ENCODE measurements around the gene AARS1. TPM values are rescaled to one million over a fixed set of nuclear protein-coding genes. Genes with fewer than 3 reads are reported as not detected.

AARS1 gene
- total and polyA plus RNA-seq, 2 of the 8 experiments (the other 6 are each of a cell fraction or from before 2014, with no cell fraction given) = 130 to 235 TPM

- H3K79me1 ChIP-seq (ENCODE audit: low read depth, low read length) = peaks cover 3% of the 10 kb centered on the region; the same call in 1 of the 2 replicates
- no peak overlapping the region for H3K18ac ChIP-seq (ENCODE audit: extremely low read depth, low read length)
- FAIRE-seq (no peak), DNase-seq (ENCODE audit: low read depth in 1 of 2, low spot score in 2 of 2) (no peak)
- no peak overlapping the region for H2BK12ac ChIP-seq (ENCODE audit: low read depth, low read length)
- no peak overlapping the region for H4K5ac ChIP-seq (ENCODE audit: insufficient read length, low read depth, low read length)
- peaks cover 3% of the 10 kb centered on the region; the same call in 1 of the 2 replicates for H3K23me2 ChIP-seq (ENCODE audit: low read depth, low read length)
- H3K4ac ChIP-seq (replicated peaks; ENCODE audit: insufficient read length, low read depth, low read length) = no peak overlapping the region
- no peak overlapping the region for H4K91ac ChIP-seq (replicated peaks; ENCODE audit: insufficient read length, low read length)
- H3K27me3 ChIP-seq (replicated peaks in 1 of 4; ENCODE audit: control insufficient read depth in 3 of 4, extremely low read depth in 1 of 4, insufficient read depth in 3 of 4, low read length in 3 of 4) = no peaks in the 10 kb centered on the region
- H3K23ac ChIP-seq (ENCODE audit: insufficient read length) = no peak overlapping the region
- no peak overlapping the region for H2BK120ac ChIP-seq (replicated peaks; ENCODE audit: low read depth, low read length)
- H3K4me1 ChIP-seq (replicated peaks in 1 of 4; ENCODE audit: control insufficient read depth in 3 of 4, insufficient read depth in 4 of 4, low read length in 3 of 4) = peaks cover 0 to 3% (median 1%) of the 10 kb centered on the region in 4 experiments; a peak in 3 of 7 replicates
- H3K9me3 ChIP-seq (ENCODE audit: insufficient read depth in 2 of 2, low read depth in 1 of 2, low read length in 1 of 2) = no peaks in the 10 kb centered on the region; a peak in 1 of 4 replicates
- no peak overlapping the region for H4K8ac ChIP-seq (ENCODE audit: extremely low read depth, insufficient read depth, low read length)
- no peak overlapping the region for H3K9ac ChIP-seq (replicated peaks in 1 of 4; ENCODE audit: extremely low read depth in 1 of 4, low read depth in 3 of 4, low read length in 3 of 4)
- POLR2A ChIA-PET (ENCODE audit: partially characterized antibody) = interaction anchor here (0.8 to 1.0 kb wide), 2 partner anchors 51 to 205 kb away, joined by 3 to 6 read pairs; partner anchors contain the start of gene DDX19A
- H3K27ac ChIP-seq (ENCODE audit: low read depth, low read length) = no peak overlapping the region
- no peak overlapping the region for H3K4me2 ChIP-seq (ENCODE audit: insufficient read depth in 1 of 2, low read depth in 2 of 2, low read length in 2 of 2)
- no peak overlapping the region for H2BK5ac ChIP-seq (ENCODE audit: low read depth, low read length)
- no peak overlapping the region for H2BK20ac ChIP-seq (ENCODE audit: low read length)
- no peak overlapping the region for H2AK5ac ChIP-seq (ENCODE audit: low read depth, low read length)
- H3K4me3 ChIP-seq (ENCODE audit: extremely low read depth in 1 of 4, insufficient read depth in 2 of 4, low read depth in 3 of 4, low read length in 4 of 4) = no peak overlapping the region
- H3K79me2 ChIP-seq (ENCODE audit: control insufficient read depth in 1 of 2, insufficient read depth in 2 of 2, low read length in 2 of 2) = peaks cover 5 to 15% of the 10 kb centered on the region in 2 experiments
- no peaks in the 10 kb centered on the region for H3K36me3 ChIP-seq (ENCODE audit: control insufficient read depth in 2 of 4, insufficient read depth in 4 of 4, low read length in 3 of 4)
- H4K20me1 ChIP-seq (replicated peaks in 1 of 2; ENCODE audit: control insufficient read depth in 1 of 2, insufficient read depth in 2 of 2, low read length in 2 of 2) = no peaks in the 10 kb centered on the region
- H2BK15ac ChIP-seq (ENCODE audit: low read length) = no peak overlapping the region
- CTCF ChIA-PET (ENCODE audit: partially characterized antibody) = interaction anchor here (0.8 kb wide), 1 partner anchor 28 kb away, joined by 3 read pairs; no protein-coding TSS in a partner anchor
- no peak overlapping the region for H3K56ac ChIP-seq (replicated peaks; ENCODE audit: insufficient read length, low read depth, low read length)
- no peak overlapping the region for H2AFZ ChIP-seq (ENCODE audit: low read length)
- no peak overlapping the region for H3K14ac ChIP-seq (ENCODE audit: insufficient read length)
- no peak for TF ChIP-seq CHD7 (IDR thresholded peaks at IDR 0.05; ENCODE audit: insufficient replicate concordance, low read length)
Measured at GRCh38 chr16:70295634-70296033, 6.3 kb upstream of the AARS1 start.

Measured in H1 (cell line).